GM12801 (cell line): ENCODE measurements around the gene TRIP10.

Experiments
- CTCF ChIP-seq: IDR thresholded peaks from one replicate; pipeline ENCODE4 v1.5.1; 2011; ENCODE audit warnings: control low read depth; ENCODE audit not compliant: insufficient read length; ENCODE audit errors: extremely low read depth

TRIP10 gene

GRCh38 chr19:6765738-6766356, 26.4 kb downstream of the TRIP10 start:
- no peak for TF ChIP-seq CTCF

GRCh38 chr19:6766357-6767080, 27.0 kb downstream of the TRIP10 start:
- no peak for TF ChIP-seq CTCF

- no peak for TF ChIP-seq CTCF
Observed at GRCh38 chr19:6767081-6767356, 27.5 kb downstream of the TRIP10 start.

- TF ChIP-seq CTCF, result no peak
Observed at GRCh38 chr19:6767357-6768235, 28.1 kb downstream of the TRIP10 start, which contains the start of gene SH2D3A. SH2D3A (minus strand) TSS chr19:6767435; CDS start chr19:6763748, 3,687 bp downstream.

GRCh38 chr19:6768236-6768785, 28.8 kb downstream of the TRIP10 start:
- no peak for TF ChIP-seq CTCF

GRCh38 chr19:6769006-6769619, 29.6 kb downstream of the TRIP10 start:
- TF ChIP-seq CTCF, result no peak
